ENCODE results near the gene NAT9. TPM values are rescaled to one million over a fixed set of nuclear protein-coding genes. Genes with fewer than 3 reads are reported as not detected.

Gene NAT9
- total RNA-seq, 1 donor from 2014 or later: 50.1 TPM

DNA sequence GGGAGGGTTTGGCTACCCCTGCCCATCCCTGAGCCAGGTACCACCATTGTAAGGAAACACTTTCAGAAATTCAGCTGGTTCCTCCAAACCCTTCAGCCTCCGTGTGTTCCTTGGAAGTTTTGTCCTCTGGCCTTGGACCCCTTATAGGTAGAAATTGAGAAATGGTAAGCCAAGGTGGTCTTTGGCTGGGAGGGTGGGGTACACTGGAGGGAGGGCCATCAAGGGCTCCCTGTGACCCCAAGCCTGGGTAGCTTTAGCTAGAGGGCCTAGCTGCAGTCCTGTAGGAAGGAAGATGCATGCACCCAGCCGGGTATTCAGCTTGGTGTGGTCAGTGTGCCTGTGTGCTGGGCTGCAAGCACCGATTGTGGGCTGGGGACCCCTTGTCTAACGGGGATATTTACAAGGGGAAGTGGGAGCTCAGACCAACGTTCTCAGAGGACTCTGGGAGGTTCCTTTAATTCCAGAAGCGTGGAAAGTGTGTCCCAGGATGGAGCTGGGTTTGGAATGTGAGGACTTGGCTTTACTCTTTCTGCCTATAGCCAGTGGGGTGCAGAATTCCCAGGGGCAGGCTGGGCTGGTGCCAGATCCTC is 6.8 kb downstream of the NAT9 start:
- Mint-ChIP-seq H3K9me3 (ENCODE audit: unreplicated experiment) (no peaks in the 10 kb centered on the region), H3K36me3 (ENCODE audit: low read depth, unreplicated experiment) (peaks cover 20% of the 10 kb centered on the region), H3K4me3 (ENCODE audit: unreplicated experiment) (no peak overlapping the region), H3K4me1 (ENCODE audit: unreplicated experiment) (peaks cover 6% of the 10 kb centered on the region), H3K27me3 (ENCODE audit: unreplicated experiment) (peaks cover 11% of the 10 kb centered on the region), H3K27ac (ENCODE audit: unreplicated experiment) (no peak overlapping the region)
- DNase-seq (ENCODE audit: low spot score): no peak
- TF ChIP-seq, protein P1, sequence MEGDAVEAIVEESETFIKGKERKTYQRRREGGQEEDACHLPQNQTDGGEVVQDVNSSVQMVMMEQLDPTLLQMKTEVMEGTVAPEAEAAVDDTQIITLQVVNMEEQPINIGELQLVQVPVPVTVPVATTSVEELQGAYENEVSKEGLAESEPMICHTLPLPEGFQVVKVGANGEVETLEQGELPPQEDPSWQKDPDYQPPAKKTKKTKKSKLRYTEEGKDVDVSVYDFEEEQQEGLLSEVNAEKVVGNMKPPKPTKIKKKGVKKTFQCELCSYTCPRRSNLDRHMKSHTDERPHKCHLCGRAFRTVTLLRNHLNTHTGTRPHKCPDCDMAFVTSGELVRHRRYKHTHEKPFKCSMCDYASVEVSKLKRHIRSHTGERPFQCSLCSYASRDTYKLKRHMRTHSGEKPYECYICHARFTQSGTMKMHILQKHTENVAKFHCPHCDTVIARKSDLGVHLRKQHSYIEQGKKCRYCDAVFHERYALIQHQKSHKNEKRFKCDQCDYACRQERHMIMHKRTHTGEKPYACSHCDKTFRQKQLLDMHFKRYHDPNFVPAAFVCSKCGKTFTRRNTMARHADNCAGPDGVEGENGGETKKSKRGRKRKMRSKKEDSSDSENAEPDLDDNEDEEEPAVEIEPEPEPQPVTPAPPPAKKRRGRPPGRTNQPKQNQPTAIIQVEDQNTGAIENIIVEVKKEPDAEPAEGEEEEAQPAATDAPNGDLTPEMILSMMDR (IDR thresholded peaks at IDR 0.05; ENCODE audit: unreplicated experiment): no peak

DNA sequence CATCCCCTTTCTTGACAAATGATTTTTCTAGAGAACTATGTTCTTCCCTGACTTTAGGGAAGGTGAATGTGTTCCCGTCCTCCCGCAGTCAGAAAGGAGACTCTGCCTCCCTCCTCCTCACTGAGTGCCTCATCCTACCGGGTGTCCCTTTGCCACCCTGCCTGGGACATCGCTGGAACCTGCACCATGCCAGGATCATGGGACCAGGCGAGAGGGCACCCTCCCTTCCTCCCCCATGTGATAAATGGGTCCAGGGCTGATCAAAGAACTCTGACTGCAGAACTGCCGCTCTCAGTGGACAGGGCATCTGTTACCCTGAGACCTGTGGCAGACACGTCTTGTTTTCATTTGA is 7.4 kb downstream of the NAT9 start:
- no peak for DNase-seq (ENCODE audit: low spot score)
- no peaks in the 10 kb centered on the region for H3K9me3 Mint-ChIP-seq (ENCODE audit: unreplicated experiment)
- no peak overlapping the region for H3K27ac Mint-ChIP-seq (ENCODE audit: unreplicated experiment)
- H3K4me3 Mint-ChIP-seq (ENCODE audit: unreplicated experiment): peak overlapping the region; percentile 69
- TF ChIP-seq, protein P1 (IDR thresholded peaks at IDR 0.05; ENCODE audit: unreplicated experiment): no peak
- H3K36me3 Mint-ChIP-seq (ENCODE audit: low read depth, unreplicated experiment): peaks cover 20% of the 10 kb centered on the region
- peaks cover 8% of the 10 kb centered on the region for H3K27me3 Mint-ChIP-seq (ENCODE audit: unreplicated experiment)
- H3K4me1 Mint-ChIP-seq (ENCODE audit: unreplicated experiment): peaks cover 1% of the 10 kb centered on the region

DNA sequence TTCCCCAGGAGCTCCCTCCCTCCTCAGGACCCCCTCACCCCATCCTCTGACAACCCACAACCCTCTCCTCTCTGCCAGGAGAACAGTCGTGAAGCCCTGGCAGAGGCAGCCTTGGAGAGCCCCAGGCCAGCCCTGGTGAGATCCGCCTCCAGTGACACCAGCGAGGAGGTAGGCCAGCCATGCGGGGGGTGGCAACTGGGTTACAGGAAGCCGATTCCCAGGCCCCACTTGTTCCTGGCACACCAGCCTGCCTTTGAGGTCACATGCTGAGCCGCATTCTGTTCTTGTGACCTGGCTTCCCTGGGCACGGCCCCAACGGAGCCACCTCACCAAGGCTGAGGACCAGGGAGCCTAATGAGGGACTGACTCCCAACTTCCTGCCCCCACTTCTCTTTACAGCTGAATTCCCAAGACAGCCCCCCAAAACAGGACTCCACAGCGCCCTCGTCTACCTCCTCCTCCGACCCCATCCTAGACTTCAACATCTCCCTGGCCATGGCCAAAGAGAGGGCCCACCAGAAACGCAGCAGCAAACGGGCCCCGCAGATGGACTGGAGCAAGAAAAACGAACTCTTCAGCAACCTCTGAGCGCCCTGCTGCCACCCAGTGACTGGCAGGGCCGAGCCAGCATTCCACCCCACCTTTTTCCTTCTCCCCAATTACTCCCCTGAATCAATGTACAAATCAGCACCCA is 7.9 kb downstream of the NAT9 start:
- Mint-ChIP-seq H3K4me1 (ENCODE audit: unreplicated experiment) (no peaks in the 10 kb centered on the region), H3K27ac (ENCODE audit: unreplicated experiment) (no peak overlapping the region), H3K9me3 (ENCODE audit: unreplicated experiment) (no peaks in the 10 kb centered on the region), H3K27me3 (ENCODE audit: unreplicated experiment) (peaks cover 8% of the 10 kb centered on the region), H3K4me3 (ENCODE audit: unreplicated experiment) (peak overlapping the region; percentile 69), H3K36me3 (ENCODE audit: low read depth, unreplicated experiment) (peaks cover 20% of the 10 kb centered on the region)
- no peak for DNase-seq (ENCODE audit: low spot score)
- TF ChIP-seq, protein P1 (IDR thresholded peaks at IDR 0.05; ENCODE audit: unreplicated experiment): no peak

DNA sequence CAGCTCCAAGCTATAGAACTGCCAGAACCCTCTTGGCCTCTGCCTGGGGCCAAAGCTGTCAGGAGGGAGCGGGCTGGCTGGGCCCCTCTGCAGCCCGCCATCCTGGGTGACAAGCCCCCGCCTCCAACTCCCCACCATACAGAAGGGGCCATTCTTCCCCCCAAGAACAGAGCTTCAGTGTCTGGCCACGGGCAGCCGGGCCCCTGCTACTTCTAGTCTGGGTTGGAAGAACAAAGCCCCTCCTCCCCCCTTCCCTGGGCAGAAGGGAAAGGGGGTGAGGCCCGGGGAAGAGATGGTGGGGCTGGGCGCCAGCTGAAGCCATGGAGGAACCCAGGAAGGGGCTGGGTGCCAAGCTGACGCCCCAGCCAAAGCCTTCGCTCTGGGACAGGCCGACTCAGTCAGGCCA is 9.0 kb downstream of the NAT9 start:
- H3K9me3 Mint-ChIP-seq (ENCODE audit: unreplicated experiment): no peaks in the 10 kb centered on the region

DNA sequence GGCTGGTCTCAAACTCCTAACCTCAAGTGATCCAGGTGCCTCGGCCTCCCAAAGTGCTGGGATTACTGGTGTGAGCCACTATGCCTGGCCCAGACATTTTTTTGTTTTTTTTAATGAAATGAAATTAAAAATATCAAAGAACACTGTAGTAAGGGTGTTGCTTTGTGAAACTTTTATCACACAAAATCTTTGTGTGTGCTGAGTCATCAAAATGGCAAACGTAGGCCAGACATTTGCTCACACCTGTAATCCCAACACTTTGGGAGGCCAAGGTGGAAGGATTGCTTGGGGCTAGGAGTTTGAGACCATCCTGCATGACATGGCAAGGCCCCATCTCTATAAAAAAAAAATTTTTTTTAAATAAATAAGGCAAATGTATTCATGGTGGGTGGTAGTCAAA is 9.7 kb downstream of the NAT9 start:
- H3K9me3 Mint-ChIP-seq (ENCODE audit: unreplicated experiment): no peaks in the 10 kb centered on the region
- TF ChIP-seq, protein P1 (IDR thresholded peaks at IDR 0.05; ENCODE audit: unreplicated experiment): no peak
- no peak for DNase-seq (ENCODE audit: low spot score)
- no peaks in the 10 kb centered on the region for H3K4me1 Mint-ChIP-seq (ENCODE audit: unreplicated experiment)
- H3K36me3 Mint-ChIP-seq (ENCODE audit: low read depth, unreplicated experiment): peaks cover 10% of the 10 kb centered on the region
- H3K4me3 Mint-ChIP-seq (ENCODE audit: unreplicated experiment): no peak overlapping the region
- no peak overlapping the region for H3K27ac Mint-ChIP-seq (ENCODE audit: unreplicated experiment)
- H3K27me3 Mint-ChIP-seq (ENCODE audit: unreplicated experiment): peaks cover 8% of the 10 kb centered on the region

More for the DNA sequence above, 9.0 kb downstream of the NAT9 start:
- no peak for DNase-seq (ENCODE audit: low spot score)
- Mint-ChIP-seq H3K36me3 (ENCODE audit: low read depth, unreplicated experiment) (peaks cover 14% of the 10 kb centered on the region), H3K27ac (ENCODE audit: unreplicated experiment) (no peak overlapping the region), H3K27me3 (ENCODE audit: unreplicated experiment) (peaks cover 8% of the 10 kb centered on the region), H3K4me1 (ENCODE audit: unreplicated experiment) (no peaks in the 10 kb centered on the region), H3K4me3 (ENCODE audit: unreplicated experiment) (no peak overlapping the region)
- TF ChIP-seq, protein P1 (IDR thresholded peaks at IDR 0.05; ENCODE audit: unreplicated experiment): no peak
